Hematopoietic multipotent progenitor cell (in vitro differentiated cells): ENCODE data around the gene GIGYF2. TPM values are rescaled to one million over a fixed set of nuclear protein-coding genes. Genes with fewer than 3 reads are reported as not detected.
"Not testable (repeated sequence)": the region's sequence is repeated elsewhere in the genome, so short reads cannot be mapped to it uniquely, and the experiment has no call there.

Source experiments
- DNase-seq, 3 donors: peaks; one replicate each; pipeline ENCODE4 v3.0.0-alpha.2; 2011 to 2015; ENCODE audit warnings: low read depth in 2 of 3, low spot score in 2 of 3
- total RNA-seq: library from RNA; depleted of rRNA; stranded (reverse); fragments of >200 nt; gene quantifications from one replicate; pipeline ENCODE4 v1.2.3, GENCODE V29; 2012

Gene GIGYF2
- total RNA-seq, 1 donor: 60.6 TPM

- DNase-seq: no peak
Observed at GRCh38 chr2:232800166-232800565, 103.0 kb downstream of the GIGYF2 start.

- DNase-seq: peak in 1 of 3 donors; percentile 4
Observed at GRCh38 chr2:232802091-232802490, 105.0 kb downstream of the GIGYF2 start.

- DNase-seq: peak in 1 of 3 donors; percentile 12
Observed at GRCh38 chr2:232809349-232810124, 112.4 kb downstream of the GIGYF2 start.

DNA sequence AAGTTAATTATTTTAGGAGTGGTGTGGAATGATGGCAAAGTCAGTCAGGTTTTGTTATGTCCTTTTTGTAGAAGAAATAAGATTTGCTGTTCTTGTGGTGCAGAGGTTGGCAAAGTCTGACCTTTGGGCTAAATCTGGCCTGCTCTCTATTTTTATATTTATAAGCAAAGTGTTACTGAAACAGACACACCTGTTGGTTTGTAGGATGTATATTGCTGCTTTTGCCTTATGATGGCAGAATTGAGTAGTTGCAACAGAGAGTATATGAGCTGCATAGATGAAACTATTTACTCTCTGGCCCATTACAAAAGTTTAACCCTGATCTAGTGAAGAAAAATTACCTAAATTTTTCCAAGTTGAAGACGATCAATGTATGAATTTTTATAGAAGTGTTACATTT, 113.3 kb downstream of the GIGYF2 start:
- no peak for DNase-seq

- no peak for DNase-seq
Observed at GRCh38 chr2:232815569-232815968, 118.4 kb downstream of the GIGYF2 start.

DNA sequence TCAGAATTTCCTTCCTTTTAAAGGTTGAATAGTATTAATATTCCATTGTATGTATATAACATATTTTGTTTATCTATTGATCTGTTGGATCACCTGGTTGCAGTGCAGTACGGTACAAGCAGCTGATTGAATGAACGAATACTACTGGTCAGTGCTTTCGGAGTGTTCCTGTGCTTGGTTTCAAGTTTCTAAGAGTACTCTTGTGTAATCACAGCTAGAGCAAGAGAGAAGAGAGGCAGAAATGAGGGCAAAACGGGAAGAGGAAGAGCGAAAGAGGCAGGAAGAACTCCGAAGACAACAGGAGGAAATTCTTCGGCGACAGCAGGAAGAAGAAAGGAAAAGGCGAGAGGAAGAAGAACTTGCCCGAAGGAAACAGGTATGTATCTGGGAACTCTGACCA, 119.5 kb downstream of the GIGYF2 start:
- no peak for DNase-seq

DNA sequence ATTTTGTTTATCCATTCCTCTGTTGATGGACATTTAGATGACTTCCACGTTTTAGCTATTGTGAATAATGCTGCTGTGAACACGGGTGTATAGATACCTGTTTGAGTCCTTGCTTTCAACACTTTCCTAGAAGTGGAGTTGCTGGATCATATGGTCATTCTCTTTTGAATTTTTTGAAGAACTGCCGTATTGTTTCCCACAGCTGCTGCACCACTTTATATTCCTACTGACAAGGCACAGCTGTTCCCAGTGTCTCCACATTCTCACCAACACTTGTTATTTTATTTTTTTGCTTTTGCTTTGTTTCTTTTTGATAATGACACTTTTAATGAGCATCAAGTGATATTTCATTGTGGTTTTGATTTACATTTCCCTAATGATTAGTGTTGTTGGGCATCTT, 120.6 kb downstream of the GIGYF2 start:
- DNase-seq: no peak

- DNase-seq: no peak
Observed at GRCh38 chr2:232829988-232830387, 132.9 kb downstream of the GIGYF2 start.

DNA sequence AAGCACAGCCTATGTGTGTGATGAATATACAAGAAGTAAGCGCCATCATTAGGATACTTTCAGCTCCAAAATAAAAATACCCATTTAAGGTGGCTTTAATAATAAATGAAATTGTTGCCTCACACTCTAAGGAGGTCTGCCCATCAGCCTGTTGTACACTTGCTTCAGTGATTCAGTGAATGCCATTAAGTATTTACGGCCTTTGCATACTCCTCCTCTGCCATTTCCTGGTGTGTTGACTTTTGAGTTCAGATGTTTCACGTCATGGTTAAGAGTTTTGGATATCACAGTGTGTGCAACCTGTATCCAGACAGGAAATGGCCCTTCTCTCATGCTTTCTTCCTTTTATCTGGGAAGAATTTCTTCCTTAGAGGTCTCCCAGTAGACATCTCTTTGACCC, 134.4 kb downstream of the GIGYF2 start:
- DNase-seq: no peak

- no peak for DNase-seq
Observed at GRCh38 chr2:232833830-232834229, 136.7 kb downstream of the GIGYF2 start.

- no peak for DNase-seq
Observed at GRCh38 chr2:232835687-232836208, 138.6 kb downstream of the GIGYF2 start.

- no peak for DNase-seq
Observed at GRCh38 chr2:232836934-232837333, 139.8 kb downstream of the GIGYF2 start.

DNA sequence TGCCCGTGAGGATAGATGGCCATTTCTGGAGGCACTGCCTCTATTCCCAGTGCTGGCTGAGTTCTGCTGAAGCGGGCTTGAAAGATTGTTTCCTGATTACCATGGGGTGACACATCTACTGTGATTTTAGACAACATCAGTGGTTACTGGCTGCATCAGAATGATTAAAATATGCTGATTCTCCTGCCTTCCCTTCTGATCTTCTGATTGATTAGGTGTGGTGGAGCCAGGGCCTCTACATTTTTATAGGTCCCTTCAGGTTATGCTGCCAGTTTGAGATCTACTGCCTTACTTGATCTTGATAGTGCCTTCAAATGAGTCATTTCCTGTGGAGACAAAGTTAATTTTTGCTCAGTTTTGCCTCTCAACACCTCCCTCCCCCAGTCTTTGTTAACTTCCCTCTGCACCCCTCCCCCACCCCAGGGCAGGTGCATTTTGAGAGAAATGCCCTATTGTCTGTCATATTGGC, 141.3 kb downstream of the GIGYF2 start:
- peak; percentile 5 to 67 (median 65) for DNase-seq

GRCh38 chr2:232839411-232840079, 142.4 kb downstream of the GIGYF2 start:
- DNase-seq: peak in 2 of 3 donors; percentile 51 to 74

GRCh38 chr2:232842689-232843088, 145.6 kb downstream of the GIGYF2 start:
- DNase-seq: no peak

GRCh38 chr2:232843834-232844233, 146.7 kb downstream of the GIGYF2 start:
- DNase-seq: peak in 1 of 3 donors; percentile 4

DNA sequence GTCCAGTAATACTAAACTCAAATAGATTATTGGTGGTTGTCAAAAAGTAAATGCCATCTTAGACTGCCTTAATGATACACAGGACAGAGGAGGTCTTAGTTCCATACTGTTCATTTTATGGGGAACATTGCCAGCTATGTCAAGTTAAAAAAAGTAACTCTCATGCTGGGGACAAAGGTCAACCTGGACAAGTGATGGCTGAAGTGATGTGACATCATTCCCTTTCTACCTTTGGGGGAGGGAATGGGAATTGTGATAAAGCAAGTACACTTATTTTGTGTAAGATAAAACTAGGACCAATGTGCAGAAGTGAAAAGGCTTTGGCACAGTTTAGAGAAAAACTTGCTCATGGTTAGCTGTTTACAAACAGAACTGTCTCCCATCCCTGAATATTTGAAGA, 148.9 kb downstream of the GIGYF2 start:
- no peak for DNase-seq

DNA sequence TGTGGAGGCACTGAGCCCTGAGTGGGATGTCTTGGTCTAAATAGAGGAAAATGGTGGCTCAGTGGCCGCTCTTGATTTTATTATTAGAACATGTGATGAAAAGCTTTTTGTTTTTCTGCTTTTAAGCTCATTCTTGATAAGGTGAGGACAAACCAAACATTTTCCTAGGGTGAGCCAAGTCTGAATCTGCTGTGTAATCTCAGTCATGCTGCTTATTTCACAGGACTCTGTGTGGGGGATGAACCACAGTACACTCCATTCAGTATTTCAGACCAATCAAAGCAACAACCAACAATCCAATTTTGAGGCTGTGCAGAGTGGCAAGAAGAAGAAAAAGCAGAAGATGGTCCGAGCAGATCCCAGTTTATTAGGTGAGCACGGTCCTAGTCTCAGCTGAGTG, 152.9 kb downstream of the GIGYF2 start:
- no peak for DNase-seq

DNA sequence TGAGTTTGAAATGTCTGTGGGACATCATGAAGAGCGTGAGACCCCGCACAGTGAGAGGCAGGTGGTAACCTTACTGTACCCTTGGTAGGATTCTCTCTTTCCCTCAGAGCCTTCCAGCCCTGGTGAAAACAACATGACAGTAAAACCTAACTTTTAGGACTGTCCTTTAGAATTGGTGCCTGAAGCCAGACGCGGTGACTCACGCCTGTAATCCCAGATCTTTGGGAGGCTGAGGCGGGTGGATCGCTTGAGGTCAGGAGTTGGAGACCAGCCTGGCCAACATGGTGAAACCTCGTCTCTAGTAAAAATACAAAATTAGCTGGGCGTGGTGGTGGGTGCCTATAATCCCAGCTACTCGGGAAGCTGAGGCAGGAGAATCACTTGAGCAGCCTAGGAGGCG, 154.9 kb downstream of the GIGYF2 start:
- not testable (repeated sequence) for DNase-seq

DNA sequence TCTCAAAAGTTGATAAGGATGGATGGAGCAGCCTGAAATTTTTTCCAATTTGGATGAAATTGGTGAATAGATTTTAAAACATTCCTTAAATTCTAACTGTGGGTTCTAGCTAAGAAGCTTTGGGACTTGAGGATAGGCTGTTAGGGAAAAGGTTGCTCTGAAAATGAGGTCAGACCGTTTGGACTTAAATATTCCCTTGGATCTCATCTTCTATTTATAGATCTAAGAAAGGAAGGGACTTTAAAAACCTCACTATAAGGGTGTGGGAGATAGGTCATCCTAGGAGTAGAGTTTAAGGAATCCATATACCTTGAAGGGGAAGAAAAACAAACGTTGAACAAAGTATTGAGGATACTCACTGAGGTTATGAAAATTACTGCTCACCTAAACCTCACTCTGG, 155.5 kb downstream of the GIGYF2 start:
- DNase-seq: no peak

DNA sequence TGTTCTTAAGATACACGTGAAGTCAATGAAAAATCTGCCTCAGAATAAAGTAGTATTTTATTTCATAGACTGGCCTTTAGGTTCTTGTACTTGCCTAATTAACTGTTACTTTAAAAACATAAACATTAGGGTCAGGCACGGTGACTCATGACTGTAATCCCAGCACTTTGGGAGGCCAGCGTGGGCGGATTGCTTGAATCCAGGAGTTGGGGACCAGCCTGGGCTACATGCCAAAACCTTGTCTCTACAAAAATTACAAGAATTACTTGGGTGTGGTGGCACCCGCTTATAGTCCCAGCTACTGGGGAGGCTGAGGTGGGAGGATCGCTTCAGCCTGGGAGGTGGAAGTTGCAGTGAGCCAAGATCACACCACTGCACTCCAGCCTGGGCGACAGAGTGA, 157.0 kb downstream of the GIGYF2 start:
- DNase-seq: no peak

GRCh38 chr2:232857158-232857563, 160.0 kb downstream of the GIGYF2 start:
- DNase-seq: no peak
